ENCODE results near the gene TMEM63A. TPM values are rescaled to one million over a fixed set of nuclear protein-coding genes. Genes with fewer than 3 reads are reported as not detected.
A peak's percentile ranks its signal among the peaks of the same experiment; 100 is the strongest.
"Not testable (repeated sequence)": the region's sequence is repeated elsewhere in the genome, so short reads cannot be mapped to it uniquely, and the experiment has no call there.

The TMEM63A gene
- polyA plus RNA-seq (2011; rRNA removed) (16.8 and 17.1 TPM in 2 replicates), polyA minus RNA-seq (2011; rRNA and poly(A)+ RNA removed) (22.7 and 26.1 TPM in 2 replicates)

DNA sequence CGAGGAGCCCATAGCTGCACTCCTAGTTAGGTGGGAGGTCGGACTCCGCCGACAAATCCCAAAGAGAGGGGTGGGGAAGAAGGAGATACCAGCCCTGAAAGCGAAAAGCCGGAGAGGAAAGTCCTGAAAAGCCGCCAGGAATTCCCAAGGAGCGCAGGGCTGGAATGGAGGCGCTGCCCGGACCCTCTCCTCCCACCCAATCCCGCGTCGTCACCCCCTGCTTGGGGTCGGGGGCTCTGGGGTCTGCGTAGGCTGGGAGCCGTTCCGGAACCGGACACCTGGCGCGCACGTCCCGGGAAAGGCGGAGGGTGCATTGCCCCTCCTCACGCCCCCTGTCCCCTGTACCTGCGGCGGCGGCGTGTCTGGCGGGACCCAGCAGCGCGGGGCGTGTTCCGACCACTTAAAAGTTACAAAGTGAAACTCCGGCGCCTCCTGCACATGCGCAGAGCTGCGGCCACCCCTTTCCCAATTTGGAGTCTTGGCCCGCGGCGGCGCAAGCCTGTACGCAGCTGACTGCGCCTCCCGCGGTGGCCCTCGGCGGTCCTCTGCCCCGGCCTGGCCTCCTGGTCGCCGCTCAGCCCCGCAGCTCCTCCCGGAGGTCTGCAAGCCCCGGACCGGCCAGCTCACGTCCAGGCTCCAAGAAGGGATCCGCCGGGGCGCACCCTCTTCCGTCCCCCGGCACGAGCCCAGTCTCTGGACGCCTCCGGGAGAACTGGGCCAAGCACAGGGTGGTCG, at the start of gene TMEM63A:
TMEM63A (minus strand) TSS at position 422 of the 735 bp plus-strand sequence. CDS start 4,800 bp downstream, outside the sequence.
- CTCF ChIA-PET, result interaction anchor here (0.6 to 3.2 kb wide), 14 partner anchors 10 to 409 kb away, joined by 3 to 15 read pairs (median 4); partner anchors contain the start of gene SRP9
- peak within 1 kb of the TSS; percentile 31 for H3K27ac ChIP-seq (ENCODE audit: low read depth, low read length)
- DNase-seq (ENCODE audit: low read depth, low spot score), result peak; percentile 52
- H3K27me3 ChIP-seq (ENCODE audit: control insufficient read depth, insufficient read depth, low read length), result no peaks in the 10 kb centered on the region
- TF ChIP-seq, protein P1, sequence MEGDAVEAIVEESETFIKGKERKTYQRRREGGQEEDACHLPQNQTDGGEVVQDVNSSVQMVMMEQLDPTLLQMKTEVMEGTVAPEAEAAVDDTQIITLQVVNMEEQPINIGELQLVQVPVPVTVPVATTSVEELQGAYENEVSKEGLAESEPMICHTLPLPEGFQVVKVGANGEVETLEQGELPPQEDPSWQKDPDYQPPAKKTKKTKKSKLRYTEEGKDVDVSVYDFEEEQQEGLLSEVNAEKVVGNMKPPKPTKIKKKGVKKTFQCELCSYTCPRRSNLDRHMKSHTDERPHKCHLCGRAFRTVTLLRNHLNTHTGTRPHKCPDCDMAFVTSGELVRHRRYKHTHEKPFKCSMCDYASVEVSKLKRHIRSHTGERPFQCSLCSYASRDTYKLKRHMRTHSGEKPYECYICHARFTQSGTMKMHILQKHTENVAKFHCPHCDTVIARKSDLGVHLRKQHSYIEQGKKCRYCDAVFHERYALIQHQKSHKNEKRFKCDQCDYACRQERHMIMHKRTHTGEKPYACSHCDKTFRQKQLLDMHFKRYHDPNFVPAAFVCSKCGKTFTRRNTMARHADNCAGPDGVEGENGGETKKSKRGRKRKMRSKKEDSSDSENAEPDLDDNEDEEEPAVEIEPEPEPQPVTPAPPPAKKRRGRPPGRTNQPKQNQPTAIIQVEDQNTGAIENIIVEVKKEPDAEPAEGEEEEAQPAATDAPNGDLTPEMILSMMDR (IDR thresholded peaks at IDR 0.05; ENCODE audit: low read depth, low read length), result peak; percentile 19; the same call in 1 of the 2 replicates
- H3K9me3 ChIP-seq (ENCODE audit: control insufficient read depth, insufficient read depth, low read length), result no peaks in the 10 kb centered on the region; the same call in 1 of the 2 replicates
- POLR2A ChIA-PET, result interaction anchor here (0.6 to 2.0 kb wide), 12 partner anchors 11 to 182 kb away, joined by 3 to 7 read pairs (median 3); partner anchors contain the start of genes PYCR2 and SRP9
- peak within 1 kb of the TSS; percentile 89 for H3K4me3 ChIP-seq (ENCODE audit: low read depth, low read length)

DNA sequence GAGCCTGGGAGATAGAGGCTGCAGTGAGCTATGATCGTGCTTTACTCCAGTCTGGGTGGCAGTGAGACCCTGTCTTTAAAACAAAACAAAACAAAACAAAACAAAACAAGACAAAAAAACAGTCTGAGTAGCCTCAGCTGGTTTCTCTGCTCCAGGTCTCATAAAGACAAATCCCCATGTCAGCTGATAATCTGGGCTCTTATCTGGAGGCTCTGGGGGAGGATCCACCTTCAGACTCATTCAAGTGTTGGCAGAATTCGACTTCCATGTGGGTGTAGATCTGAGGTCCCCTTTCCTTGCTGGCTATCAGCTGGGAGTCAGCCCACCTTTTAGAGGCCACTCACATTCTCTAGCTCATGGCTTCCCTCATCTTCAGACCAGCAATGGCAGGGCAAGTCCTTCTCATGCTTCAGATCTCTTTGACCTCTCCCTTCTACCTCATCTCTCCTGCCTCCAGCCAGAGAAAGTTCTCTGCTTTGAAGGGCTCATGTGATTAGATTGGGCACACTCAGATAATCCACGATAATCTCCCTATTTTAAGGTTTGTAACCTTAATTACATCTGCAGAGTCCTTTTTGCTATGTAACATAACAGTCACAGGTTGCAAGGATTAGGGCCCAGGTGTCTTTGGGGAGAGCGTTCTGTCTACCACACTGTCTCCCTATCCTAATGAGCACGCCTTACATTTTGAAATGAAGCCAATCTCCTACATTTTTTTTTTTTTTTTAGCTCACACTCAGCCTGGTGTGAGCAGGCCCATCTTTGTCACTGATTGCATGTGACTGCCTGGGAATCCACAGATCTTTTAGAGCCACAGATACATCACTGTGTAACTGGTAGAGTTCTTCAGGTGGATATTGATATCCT, 49.3 kb upstream of the TMEM63A start:
- CTCF ChIA-PET, result interaction anchor here (0.6 to 2.7 kb wide), 3 partner anchors 20 to 457 kb away, joined by 3 to 9 read pairs (median 4); no protein-coding TSS in a partner anchor
- Histone ChIP-seq H3K27me3 (ENCODE audit: control insufficient read depth, insufficient read depth, low read length) (no peaks in the 10 kb centered on the region), H3K27ac (ENCODE audit: low read depth, low read length) (no peak overlapping the region), H3K9me3 (ENCODE audit: control insufficient read depth, insufficient read depth, low read length) (no peaks in the 10 kb centered on the region), H3K4me3 (ENCODE audit: low read depth, low read length) (no peak overlapping the region)
- POLR2A ChIA-PET, result no interaction called here
- TF ChIP-seq, protein P1 (IDR thresholded peaks at IDR 0.05; ENCODE audit: low read depth, low read length), result no peak
- no peak for DNase-seq (ENCODE audit: low read depth, low spot score)

- TF ChIP-seq, protein P1 (IDR thresholded peaks at IDR 0.05; ENCODE audit: low read depth, low read length), result no peak
- ChIA-PET CTCF (interaction anchor here (2.7 kb wide), 1 partner anchor 19 kb away, joined by 9 read pairs; no protein-coding TSS in a partner anchor), POLR2A (no interaction called here)
Measured at GRCh38 chr1:225930566-225930965, 48.4 kb upstream of the TMEM63A start.

GRCh38 chr1:225929462-225929861, 47.3 kb upstream of the TMEM63A start:
- H3K27me3 ChIP-seq (ENCODE audit: control insufficient read depth, insufficient read depth, low read length); H3K27ac ChIP-seq (ENCODE audit: low read depth, low read length); H3K9me3 ChIP-seq (ENCODE audit: control insufficient read depth, insufficient read depth, low read length); H3K4me3 ChIP-seq (ENCODE audit: low read depth, low read length); POLR2A ChIA-PET; DNase-seq (ENCODE audit: low read depth, low spot score): not testable (repeated sequence)
- CTCF ChIA-PET, result interaction anchor here (1.0 to 2.7 kb wide), 2 partner anchors 18 to 135 kb away, joined by 3 to 9 read pairs; no protein-coding TSS in a partner anchor

More at GRCh38 chr1:225930566-225930965, 48.4 kb upstream of the TMEM63A start:
- no peak for DNase-seq (ENCODE audit: low read depth, low spot score)
- Histone ChIP-seq H3K27me3 (ENCODE audit: control insufficient read depth, insufficient read depth, low read length) (no peaks in the 10 kb centered on the region), H3K9me3 (ENCODE audit: control insufficient read depth, insufficient read depth, low read length) (no peaks in the 10 kb centered on the region), H3K4me3 (ENCODE audit: low read depth, low read length) (no peak overlapping the region), H3K27ac (ENCODE audit: low read depth, low read length) (no peak overlapping the region)

All from AG04450 (cell line).